PC-3 (cell line): Measurements from ENCODE around the gene TLDC2.

ENCODE experiments used
- CTCF ChIP-seq: fragments of 300-600 bp; sonication (generic); conservative IDR thresholded peaks from 2 replicates; pipeline ENCODE4 v1.5.1; 2017; ENCODE audit warnings: antibody characterized with exemption, low read depth, mild to moderate bottlenecking, low read length
- EZH2 ChIP-seq: fragments of 300-600 bp; sonication (generic); IDR thresholded peaks from one replicate; pipeline ENCODE4 v1.6.1; 2017; ENCODE audit warnings: antibody characterized with exemption, mild to moderate bottlenecking, low read length; ENCODE audit not compliant: unreplicated experiment
- EZH2phosphoT487 ChIP-seq: fragments of 300-600 bp; sonication (generic); IDR thresholded peaks from 2 replicates; pipeline ENCODE4 v1.6.1; 2018; ENCODE audit warnings: mild to moderate bottlenecking, antibody characterized with exemption, low read length, borderline replicate concordance

DNA sequence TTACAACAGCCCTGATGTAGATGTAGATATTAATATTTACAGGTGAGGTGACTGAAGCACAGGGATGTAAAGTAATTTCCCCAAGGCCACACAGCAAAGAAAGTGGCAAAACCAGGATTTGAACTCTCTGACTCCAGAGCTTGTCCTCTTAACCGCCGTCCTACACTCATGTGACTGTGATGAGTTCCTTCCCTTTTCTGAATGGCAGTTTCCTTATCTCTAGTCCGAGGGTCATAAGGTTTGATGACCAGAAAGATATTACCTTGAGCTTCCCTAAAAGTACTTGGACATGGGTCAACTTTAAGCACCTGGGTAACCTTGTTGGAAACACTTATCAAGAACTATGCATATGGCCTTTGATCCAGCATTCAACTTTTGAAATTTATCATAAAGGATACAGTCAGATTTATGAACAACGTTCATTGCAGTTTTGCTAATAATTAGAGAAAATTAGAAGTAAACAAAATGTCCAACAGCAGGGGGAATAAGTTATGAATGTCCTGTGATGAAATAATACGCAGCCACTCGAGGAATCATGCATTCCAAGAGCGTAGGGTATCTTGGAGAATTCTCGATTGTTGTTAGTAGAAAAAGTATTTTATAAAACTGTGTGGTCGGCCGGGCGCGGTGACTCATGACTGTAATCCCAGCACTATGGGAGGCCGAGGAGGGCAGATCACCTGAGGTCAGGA, 2.3 kb upstream of the TLDC2 start:
- TF ChIP-seq CTCF (no peak), EZH2phosphoT487 (no peak), EZH2 (no peak)
